GM18499 (cell line): Measurements from ENCODE around the gene OSGEPL1.
"Not testable (repeated sequence)": the region's sequence is repeated elsewhere in the genome, so short reads cannot be mapped to it uniquely, and the experiment has no call there.

Experiments used
- ATAC-seq: cut with Tn5 transposase; IDR thresholded peaks from one replicate; pipeline ENCODE4 v1.9.1; 2021; ENCODE audit warnings: moderate number of reproducible peaks; ENCODE audit not compliant: insufficient read depth, unreplicated experiment

Gene OSGEPL1

DNA sequence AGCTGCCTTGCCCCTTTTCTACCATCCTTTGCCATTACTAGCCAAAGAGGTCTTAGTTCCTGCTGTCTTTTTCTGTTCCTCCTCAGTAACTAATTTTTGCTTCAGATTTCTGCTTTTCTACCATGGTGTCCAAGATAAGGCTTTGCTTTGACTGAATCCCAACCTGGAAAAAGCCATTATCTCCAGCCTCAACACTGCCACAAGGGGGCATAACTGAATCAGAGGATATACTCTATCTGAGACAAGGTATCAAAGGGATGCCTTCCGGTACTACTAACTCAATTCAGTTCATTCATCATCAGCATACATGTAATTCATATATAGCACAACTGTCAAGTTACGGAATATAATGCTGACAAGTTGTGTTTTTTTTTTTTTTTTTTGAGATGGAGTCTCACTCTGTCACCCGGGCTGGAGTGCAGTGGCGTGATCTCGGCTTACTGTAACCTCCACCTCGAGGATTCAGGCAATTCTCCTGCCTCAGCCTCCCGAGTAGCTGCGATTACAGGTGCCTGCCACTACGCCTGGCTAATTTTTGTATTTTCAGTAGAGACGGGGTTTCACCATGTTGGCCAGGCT is 11.4 kb downstream of the OSGEPL1 start:
- ATAC-seq, result no peak

DNA sequence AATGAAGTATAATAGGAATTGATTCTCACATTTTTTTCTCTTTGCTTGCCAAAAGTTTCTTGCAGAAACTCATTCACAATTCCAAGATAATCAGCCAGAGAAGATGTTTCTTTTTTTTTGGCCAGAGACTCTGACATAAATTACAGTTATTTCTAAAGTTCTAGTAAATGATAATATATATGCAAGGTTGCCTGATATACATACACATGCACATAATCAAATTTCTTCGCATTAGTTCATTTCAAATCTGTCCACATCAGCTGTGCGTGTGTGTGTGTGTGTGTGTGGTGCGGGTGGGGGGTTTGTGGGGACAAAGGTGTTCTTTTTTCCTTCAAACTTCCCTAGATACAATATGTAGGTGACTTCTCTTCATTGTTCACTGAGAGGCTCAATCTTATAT is 33.2 kb downstream of the OSGEPL1 start:
- no peak for ATAC-seq

DNA sequence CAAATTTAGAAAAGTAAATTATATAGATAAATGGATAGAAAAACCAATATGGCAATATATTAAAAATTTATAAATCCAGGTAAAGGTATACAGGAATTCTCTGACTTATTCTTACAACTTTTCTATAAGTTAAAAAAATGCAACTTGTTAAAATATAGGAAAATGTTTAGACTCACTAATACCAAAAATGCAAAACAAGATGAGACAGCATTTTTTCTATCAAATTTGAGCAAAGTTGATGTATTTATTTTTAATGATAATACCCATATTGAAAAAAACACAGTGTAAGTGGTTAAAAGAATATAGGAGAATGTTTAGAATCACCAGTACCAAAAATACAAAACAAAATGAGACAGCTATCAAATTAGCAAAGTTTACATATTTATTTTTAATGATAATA is 35.7 kb downstream of the OSGEPL1 start:
- ATAC-seq, result no peak

DNA sequence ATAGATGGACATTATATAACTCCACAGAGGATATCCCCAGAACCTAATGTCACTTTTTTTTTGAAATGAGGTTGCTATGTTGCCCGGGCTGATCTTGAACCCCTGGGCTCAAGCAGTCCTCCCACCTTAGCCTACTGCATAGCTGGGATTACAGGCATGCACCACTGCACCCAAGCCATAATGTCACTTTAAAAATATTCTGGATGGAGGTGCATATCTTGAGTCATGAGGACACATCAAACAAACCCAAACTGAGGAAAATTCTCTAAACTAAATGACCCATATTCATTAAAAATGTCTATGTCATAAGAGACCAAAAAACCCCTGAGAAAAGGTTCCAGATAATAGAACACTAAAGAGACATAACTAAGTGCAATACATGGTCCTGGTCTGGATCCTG is 36.3 kb downstream of the OSGEPL1 start:
- ATAC-seq, result no peak

DNA sequence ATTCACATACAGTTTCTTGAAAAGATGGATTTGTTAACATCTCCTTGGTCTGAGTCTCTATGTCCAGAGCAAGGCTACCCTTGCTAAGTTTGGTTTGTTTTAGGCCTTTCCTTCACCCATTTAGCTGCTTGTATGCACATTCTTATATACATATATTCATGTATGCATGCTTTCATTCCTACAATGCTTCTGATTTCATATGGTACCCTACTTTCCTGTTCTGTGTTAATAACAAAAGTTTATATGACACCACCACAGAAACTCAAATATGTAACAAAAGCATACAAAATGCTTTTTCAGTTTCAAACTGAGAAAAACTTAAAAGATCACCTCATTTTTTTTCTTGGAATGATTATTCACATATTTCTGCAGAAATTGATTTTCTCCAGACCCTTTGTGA is 39.4 kb downstream of the OSGEPL1 start:
- ATAC-seq, result no peak

- ATAC-seq, result no peak
Measured at GRCh38 chr2:189719571-189719970, 43.0 kb downstream of the OSGEPL1 start.

DNA sequence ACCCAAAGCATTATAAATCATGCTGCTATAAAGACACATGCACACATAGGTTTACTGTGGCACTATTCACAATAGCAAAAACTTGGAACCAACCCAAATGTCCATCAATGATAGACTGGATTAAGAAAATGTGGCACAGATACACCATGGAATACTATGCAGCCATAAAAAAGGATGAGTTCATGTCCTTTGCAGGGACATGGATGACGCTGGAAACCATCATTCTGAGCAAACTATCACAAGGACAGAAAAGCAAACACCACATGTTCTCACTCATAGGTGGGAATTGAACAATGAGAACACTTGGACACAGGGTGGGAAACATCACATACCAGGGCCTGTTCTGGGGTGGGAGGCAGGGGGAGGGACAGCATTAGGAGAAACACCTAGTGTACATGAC is 45.0 kb downstream of the OSGEPL1 start:
- not testable (repeated sequence) for ATAC-seq

- no peak for ATAC-seq
Measured at GRCh38 chr2:189709501-189710221, 52.9 kb downstream of the OSGEPL1 start.

DNA sequence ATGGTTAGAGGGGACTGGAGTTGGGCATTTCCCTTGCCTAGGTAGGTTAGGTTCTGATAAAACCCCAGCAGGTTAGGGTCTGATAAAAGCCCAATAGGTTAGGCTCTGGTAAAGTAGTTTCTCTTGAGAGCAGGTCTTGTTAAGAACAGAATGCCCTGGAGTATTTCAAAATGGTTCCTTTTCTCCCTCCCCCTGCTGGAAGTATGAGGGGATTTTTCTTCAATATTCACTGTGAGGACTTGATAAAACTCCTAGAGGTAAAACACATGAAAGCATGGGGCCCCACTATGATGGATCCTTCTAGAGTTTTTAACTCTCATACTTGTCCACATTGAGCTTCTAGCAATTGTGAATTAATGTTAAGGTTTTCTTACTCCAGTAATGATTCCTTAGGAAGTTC is 60.5 kb downstream of the OSGEPL1 start:
- ATAC-seq, result no peak

- no peak for ATAC-seq
Measured at GRCh38 chr2:189700681-189701080, 61.9 kb downstream of the OSGEPL1 start.

GRCh38 chr2:189698020-189698887 is 64.3 kb downstream of the OSGEPL1 start:
- ATAC-seq, result no peak
